CD14-positive monocyte (primary cell): ENCODE data around the gene ALKBH4. TPM values are rescaled to one million over a fixed set of nuclear protein-coding genes. Genes with fewer than 3 reads are reported as not detected.

ENCODE experiments used
- DNase-seq, 3 donors: peaks; one replicate each; pipeline ENCODE4 v3.0.0-alpha.2; 2011 to 2022
- H2AFZ ChIP-seq: 2 replicates; pipeline ENCODE4 v1.6.0; 2012; ENCODE audit warnings: mild to moderate bottlenecking, low read depth, low read length, inconsistent platforms; ENCODE audit not compliant: insufficient read depth, poor library complexity, severe bottlenecking
- H3K27ac ChIP-seq, 2 donors: 1 replicate in 1 of 2; 2 replicates in 1 of 2; pipeline ENCODE4 v1.5.1; 2012 to 2013; ENCODE audit warnings: low read length in 2 of 2, control low read depth in 1 of 2, inconsistent platforms in 1 of 2, low read depth in 1 of 2, mild to moderate bottlenecking in 1 of 2
- H3K27me3 ChIP-seq, 2 donors: one replicate each; pipeline versions ENCODE4 v1.6.0 to v1.6.1; 2011 to 2013; ENCODE audit warnings: low read length in 2 of 2; ENCODE audit not compliant: control insufficient read depth in 2 of 2, insufficient read depth in 2 of 2
- H3K36me3 ChIP-seq, 2 donors: replicated peaks in 1 of 2; 1 replicate in 1 of 2; 2 replicates in 1 of 2; pipeline versions ENCODE4 v1.5.1 to v1.6.1; 2012 to 2013; ENCODE audit warnings: low read length in 2 of 2, control low read depth in 1 of 2, inconsistent platforms in 1 of 2, mild to moderate bottlenecking in 1 of 2; ENCODE audit not compliant: insufficient read depth in 2 of 2, control insufficient read depth in 1 of 2
- H3K4me1 ChIP-seq, 2 donors: 1 replicate in 1 of 2; 2 replicates in 1 of 2; pipeline versions ENCODE4 v1.5.1 to v1.6.1; 2012 to 2013; ENCODE audit warnings: low read length in 2 of 2, control low read depth in 1 of 2, inconsistent platforms in 1 of 2, mild to moderate bottlenecking in 1 of 2, moderate library complexity in 1 of 2; ENCODE audit not compliant: insufficient read depth in 2 of 2, control insufficient read depth in 1 of 2
- H3K4me2 ChIP-seq: replicated peaks from 2 replicates; pipeline ENCODE3; 2012; ENCODE audit warnings: low read length, moderate library complexity, mild to moderate bottlenecking; ENCODE audit not compliant: poor library complexity, severe bottlenecking; ENCODE audit errors: extremely low read depth
- H3K4me3 ChIP-seq, 3 experiments: fragments of 200-600 bp in 1 of 3; sonication (generic) in 1 of 3; replicated peaks in 1 of 3; 1 replicate in 2 of 3; 2 replicates in 1 of 3; pipeline ENCODE4 v1.5.1; 2011 to 2013; ENCODE audit warnings: low read length in 3 of 3, mild to moderate bottlenecking in 3 of 3, control low read depth in 2 of 3, low read depth in 2 of 3, inconsistent platforms in 1 of 3, moderate library complexity in 1 of 3
- H3K79me2 ChIP-seq: 2 replicates; pipeline ENCODE4 v1.6.0; 2012; ENCODE audit warnings: mild to moderate bottlenecking, control low read depth, inconsistent platforms, low read length, moderate library complexity; ENCODE audit not compliant: insufficient read depth
- H3K9ac ChIP-seq: 2 replicates; pipeline ENCODE4 v1.6.0; 2017; ENCODE audit warnings: low read length, mild to moderate bottlenecking; ENCODE audit not compliant: insufficient read depth, poor library complexity, severe bottlenecking
- H3K9me3 ChIP-seq, 2 donors: replicated peaks in 1 of 2; 1 replicate in 1 of 2; 2 replicates in 1 of 2; pipeline versions ENCODE4 v1.5.1 to v1.6.1; 2012 to 2013; ENCODE audit warnings: low read length in 2 of 2, control low read depth in 1 of 2; ENCODE audit not compliant: control insufficient read depth in 1 of 2, insufficient read depth in 1 of 2
- H4K20me1 ChIP-seq: 2 replicates; pipeline ENCODE4 v1.6.0; 2012; ENCODE audit warnings: mild to moderate bottlenecking, low read length, control low read depth, moderate library complexity; ENCODE audit not compliant: insufficient read depth
- H3K27ac Mint-ChIP-seq, 7 donors: one replicate each; pipeline ENCODE4 v1.8.0; 2020; ENCODE audit warnings: mild to moderate bottlenecking in 7 of 7, mixed read lengths in 7 of 7, moderate library complexity in 6 of 7, inconsistent platforms in 2 of 7
- H3K27me3 Mint-ChIP-seq, 3 donors: one replicate each; pipeline ENCODE4 v1.8.0; 2021 to 2022; ENCODE audit warnings: low read depth in 3 of 3, mild to moderate bottlenecking in 3 of 3, mixed read lengths in 3 of 3, moderate library complexity in 3 of 3, inconsistent platforms in 1 of 3
- H3K36me3 Mint-ChIP-seq, 2 donors: one replicate each; pipeline ENCODE4 v1.8.0; 2020; ENCODE audit warnings: mixed read lengths in 2 of 2, inconsistent platforms in 1 of 2, mild to moderate bottlenecking in 1 of 2
- H3K4me1 Mint-ChIP-seq: one replicate; pipeline ENCODE4 v1.8.0; 2020; ENCODE audit warnings: mild to moderate bottlenecking, mixed read lengths
- H3K4me3 Mint-ChIP-seq, 2 donors: one replicate each; pipeline ENCODE4 v1.8.0; 2020; ENCODE audit warnings: mild to moderate bottlenecking in 2 of 2, mixed read lengths in 2 of 2, moderate library complexity in 1 of 2
- H3K9me3 Mint-ChIP-seq, 7 donors: one replicate each; pipeline ENCODE4 v1.8.0; 2020 to 2022; ENCODE audit warnings: mixed read lengths in 7 of 7, mild to moderate bottlenecking in 6 of 7, moderate library complexity in 6 of 7, inconsistent platforms in 2 of 7
- CTCF ChIP-seq: fragments of 200-600 bp; IDR thresholded peaks from one replicate; pipeline ENCODE4 v1.8.0; 2022; ENCODE audit warnings: antibody characterized with exemption, mild to moderate bottlenecking
- WGBS: methylation state at CpG from one replicate; pipeline ENCODE4 v1.1.5; 2013; ENCODE audit warnings: missing lambda C conversion rate; ENCODE audit not compliant: insufficient coverage; 5-methylcytosine and 5-hydroxymethylcytosine counted together
- intact Hi-C, 2 donors: fragments of 100-400 bp; cut with micrococcal nuclease; formaldehyde crosslinking; loops; one replicate each; pipeline versions ENCODE4 v1.15.0 to v1.15.1; 2023
- polyA plus RNA-seq, 3 donors: library from polyadenylated mRNA; depleted of rRNA in 1 of 3; unstranded in 2 of 3; stranded (reverse) in 1 of 3; fragments of 300-500 nt in 2 of 3; fragments of >200 nt in 1 of 3; fragmentation: Illumina TruSeq in 2 of 3; gene quantifications; 1 replicate in 2 of 3; 2 replicates in 1 of 3; pipeline ENCODE4 v1.2.3, GENCODE V29; 2012 to 2021

The ALKBH4 gene
- polyA plus RNA-seq, 3 donors = 2.9 to 11.8 (median 9.7) TPM

- no peaks in the 10 kb centered on the region for H3K27me3 ChIP-seq
- H3K79me2 ChIP-seq = peaks cover 29% of the 10 kb centered on the region
- intact Hi-C loops = loop anchor here in 1 of 2 donors (10.0 kb wide), 1 partner anchor 176 kb away; the partner anchor contains the start of gene SH2B2
- Mint-ChIP-seq H3K27me3 (no peaks in the 10 kb centered on the region), H3K9me3 (no peaks in the 10 kb centered on the region), H3K27ac (no peak overlapping the region), H3K4me1 (peaks cover 16% of the 10 kb centered on the region), H3K4me3 (no peak overlapping the region), H3K36me3 (peaks cover 24 to 52% of the 10 kb centered on the region in 2 donors)
- H2AFZ ChIP-seq = no peak overlapping the region
- H3K4me1 ChIP-seq = peaks cover 15% of the 10 kb centered on the region in 2 donors
- H4K20me1 ChIP-seq = no peaks in the 10 kb centered on the region
- H3K9ac ChIP-seq = no peak overlapping the region
- H3K36me3 ChIP-seq = peaks cover 32 to 42% of the 10 kb centered on the region in 2 donors
- H3K4me2 ChIP-seq = no peak overlapping the region
- no peak overlapping the region for H3K27ac ChIP-seq
- H3K4me3 ChIP-seq = no peak overlapping the region
- 94% methylated on average over 5 of the region's 8 CpGs for WGBS
- no peak for DNase-seq
- no peak for TF ChIP-seq CTCF
- no peaks in the 10 kb centered on the region for H3K9me3 ChIP-seq
Measured at GRCh38 chr7:102460467-102460866, 4.2 kb downstream of the ALKBH4 start.

GRCh38 chr7:102459221-102459844 is 5.3 kb downstream of the ALKBH4 start:
- intact Hi-C loops = loop anchor here in 1 of 2 donors (10.0 kb wide), 1 partner anchor 175 kb away; the partner anchor contains the start of gene SH2B2

More at GRCh38 chr7:102459221-102459844, 5.3 kb downstream of the ALKBH4 start:
- over 99% methylated on average over 10 of the region's 24 CpGs for WGBS
- no peaks in the 10 kb centered on the region for H3K27me3 ChIP-seq
- Mint-ChIP-seq H3K36me3 (peaks cover 26 to 58% of the 10 kb centered on the region in 2 donors), H3K27ac (peak overlapping the region in 1 of 7 donors; percentile 31), H3K4me3 (no peak overlapping the region), H3K9me3 (no peaks in the 10 kb centered on the region), H3K27me3 (no peaks in the 10 kb centered on the region), H3K4me1 (peaks cover 13% of the 10 kb centered on the region)
- peaks cover 26% of the 10 kb centered on the region for H3K79me2 ChIP-seq
- no peak overlapping the region for H3K4me3 ChIP-seq
- no peaks in the 10 kb centered on the region for H3K9me3 ChIP-seq
- no peak overlapping the region for H2AFZ ChIP-seq
- no peak overlapping the region for H3K9ac ChIP-seq
- no peak for DNase-seq
- H3K4me2 ChIP-seq = no peak overlapping the region
- H3K27ac ChIP-seq = no peak overlapping the region
- TF ChIP-seq CTCF = no peak
- peaks cover 9% of the 10 kb centered on the region in 2 donors for H3K4me1 ChIP-seq
- H3K36me3 ChIP-seq = peaks cover 33 to 44% of the 10 kb centered on the region in 2 donors
- H4K20me1 ChIP-seq = no peaks in the 10 kb centered on the region
